ENCODE data around the gene SYCE3. TPM values are rescaled to one million over a fixed set of nuclear protein-coding genes. Genes with fewer than 3 reads are reported as not detected.
A peak's percentile ranks its signal among the peaks of the same experiment; 100 is the strongest.

SYCE3 gene
- total and polyA plus RNA-seq, 8 donors: 0.45 to 0.80 (median 0.63) TPM; not detected in 5

- peaks cover 0 to 5% (median 2%) of the 10 kb centered on the region in 3 donors for H3K4me1 ChIP-seq
- intact Hi-C loops (cut with DNase I): no loop called here
- DNase-seq (peak in 3 of 6 donors; percentile 41 to 65 (median 52)), ATAC-seq (peak; percentile 20 to 39 (median 31)), FAIRE-seq (no peak)
- 7 to 10% methylated on average over 17 of the region's 17 CpGs for WGBS, 2 donors
- H3K27me3 ChIP-seq: no peaks in the 10 kb centered on the region
- peak overlapping the region; percentile 25 to 70 (median 36) for H3K4me3 ChIP-seq
- H3K27ac ChIP-seq: peak overlapping the region; percentile 59 to 91 (median 82)
- no peaks in the 10 kb centered on the region for H3K9me3 ChIP-seq
- TF ChIP-seq, protein P1, sequence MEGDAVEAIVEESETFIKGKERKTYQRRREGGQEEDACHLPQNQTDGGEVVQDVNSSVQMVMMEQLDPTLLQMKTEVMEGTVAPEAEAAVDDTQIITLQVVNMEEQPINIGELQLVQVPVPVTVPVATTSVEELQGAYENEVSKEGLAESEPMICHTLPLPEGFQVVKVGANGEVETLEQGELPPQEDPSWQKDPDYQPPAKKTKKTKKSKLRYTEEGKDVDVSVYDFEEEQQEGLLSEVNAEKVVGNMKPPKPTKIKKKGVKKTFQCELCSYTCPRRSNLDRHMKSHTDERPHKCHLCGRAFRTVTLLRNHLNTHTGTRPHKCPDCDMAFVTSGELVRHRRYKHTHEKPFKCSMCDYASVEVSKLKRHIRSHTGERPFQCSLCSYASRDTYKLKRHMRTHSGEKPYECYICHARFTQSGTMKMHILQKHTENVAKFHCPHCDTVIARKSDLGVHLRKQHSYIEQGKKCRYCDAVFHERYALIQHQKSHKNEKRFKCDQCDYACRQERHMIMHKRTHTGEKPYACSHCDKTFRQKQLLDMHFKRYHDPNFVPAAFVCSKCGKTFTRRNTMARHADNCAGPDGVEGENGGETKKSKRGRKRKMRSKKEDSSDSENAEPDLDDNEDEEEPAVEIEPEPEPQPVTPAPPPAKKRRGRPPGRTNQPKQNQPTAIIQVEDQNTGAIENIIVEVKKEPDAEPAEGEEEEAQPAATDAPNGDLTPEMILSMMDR (IDR thresholded peaks at IDR 0.05): no peak
- no peaks in the 10 kb centered on the region for H3K36me3 ChIP-seq
Measured at GRCh38 chr22:50563413-50564160, 868 bp upstream of the SYCE3 start.

GRCh38 chr22:50561401-50562358 lies 1.0 kb downstream of the SYCE3 start:
- 74 to 78% methylated on average over 24 to 30 of the region's 34 CpGs for WGBS, 2 donors
- DNase-seq (peak in 3 of 6 donors; percentile 28 to 72 (median 47)), FAIRE-seq (no peak), ATAC-seq (no peak)
- Histone ChIP-seq H3K36me3 (no peaks in the 10 kb centered on the region), H3K4me3 (no peak overlapping the region), H3K9me3 (no peaks in the 10 kb centered on the region), H3K27ac (no peak overlapping the region), H3K27me3 (no peaks in the 10 kb centered on the region), H3K4me1 (peaks cover 0 to 3% (median 0%) of the 10 kb centered on the region in 3 donors)
- TF ChIP-seq, protein P1 (IDR thresholded peaks at IDR 0.05): no peak
- intact Hi-C loops (cut with DNase I): no loop called here

- FAIRE-seq: no peak
- intact Hi-C loops (cut with DNase I): no loop called here
- Histone ChIP-seq H3K27me3 (no peaks in the 10 kb centered on the region), H3K27ac (no peak overlapping the region), H3K9me3 (no peaks in the 10 kb centered on the region), H3K4me3 (no peak overlapping the region), H3K36me3 (no peaks in the 10 kb centered on the region), H3K4me1 (peaks cover 0 to 3% (median 0%) of the 10 kb centered on the region in 3 donors)
- TF ChIP-seq, protein P1 (IDR thresholded peaks at IDR 0.05): no peak
- no peak for ATAC-seq
- no peak for DNase-seq
- 66 to 81% methylated on average over 3 of the region's 3 CpGs for WGBS, 2 donors
Measured at GRCh38 chr22:50560034-50560433, 2.7 kb downstream of the SYCE3 start.

- H3K27ac ChIP-seq: no peak overlapping the region
- H3K9me3 ChIP-seq: no peaks in the 10 kb centered on the region
- H3K27me3 ChIP-seq: no peaks in the 10 kb centered on the region
- H3K4me1 ChIP-seq: no peaks in the 10 kb centered on the region
- 75 to 90% methylated on average over 5 of the region's 5 CpGs for WGBS, 2 donors
- H3K36me3 ChIP-seq: no peaks in the 10 kb centered on the region
- H3K4me3 ChIP-seq: no peak overlapping the region
- TF ChIP-seq, protein P1 (IDR thresholded peaks at IDR 0.05): no peak
- intact Hi-C loops (cut with DNase I): no loop called here
- no peak for DNase-seq
- FAIRE-seq: no peak
- ATAC-seq: no peak
Measured at GRCh38 chr22:50556703-50557102, 6.0 kb downstream of the SYCE3 start.

Data from pancreas (tissue), 10 donors.